Omental fat pad (tissue), 4 donors: ENCODE measurements around the gene KIF3B. TPM values are rescaled to one million over a fixed set of nuclear protein-coding genes. Genes with fewer than 3 reads are reported as not detected.

Experiments used
- ATAC-seq: fragments of 150-250 bp; one replicate; pipeline ENCODE4 v1.9.1; 2016; ENCODE audit warnings: mild to moderate bottlenecking, moderate library complexity; ENCODE audit not compliant: low FRiP score
- DNase-seq: peaks from one replicate; pipeline ENCODE4 v3.0.0-alpha.2; 2019; ENCODE audit warnings: low spot score
- total RNA-seq, 4 donors: library from RNA; depleted of rRNA; stranded (reverse); fragments of >200 nt; gene quantifications; one replicate each; pipeline ENCODE4 v1.1.0, GENCODE V29; 2016
- TF ChIP-seq, protein P1 (sequence below), 3 donors: fragments of 450-650 bp; IDR thresholded peaks; one replicate each; pipeline ENCODE4 v1.5.1; 2016 to 2017; ENCODE audit warnings: antibody characterized with exemption in 3 of 3, mild to moderate bottlenecking in 3 of 3, moderate library complexity in 2 of 3

Gene KIF3B
- total RNA-seq, 4 donors from 2014 or later: 19.9 to 25.4 (median 22.7) TPM

DNA sequence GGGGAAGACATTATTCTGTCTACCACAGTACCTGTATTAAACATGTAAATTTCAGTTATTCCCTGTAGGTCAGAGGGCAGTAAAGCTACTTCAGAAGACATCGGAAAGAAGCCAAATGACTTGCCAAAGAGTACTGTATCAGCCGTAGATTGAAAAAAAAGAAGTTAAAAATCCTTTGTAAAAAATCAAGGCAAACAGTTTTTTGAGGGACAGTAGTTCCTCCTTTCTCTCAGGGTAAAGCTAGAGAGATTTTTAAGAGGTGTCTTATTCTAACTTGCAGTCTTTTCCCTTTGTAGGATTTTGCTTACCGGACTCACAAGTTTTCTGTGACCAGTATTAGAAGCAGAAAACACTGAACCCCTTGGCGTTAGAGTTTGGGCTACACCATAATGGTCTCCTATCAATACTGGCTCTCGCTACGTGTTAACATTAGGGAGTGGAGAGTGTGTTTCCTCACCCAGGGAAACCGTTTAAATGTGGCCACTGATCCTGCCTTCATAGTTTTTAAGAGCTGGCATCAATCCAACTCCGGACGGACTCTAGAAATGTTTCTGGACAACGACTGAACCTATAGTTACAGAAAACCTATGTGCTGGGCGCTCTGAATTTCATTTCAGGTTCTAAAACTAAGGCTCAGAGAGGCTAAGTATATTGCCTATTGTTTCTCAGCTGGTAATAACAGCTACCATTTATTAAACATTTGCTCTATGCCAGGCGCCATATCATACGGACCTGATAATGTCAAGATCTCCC lies 79.3 kb downstream of the KIF3B start:
- ATAC-seq (no peak), DNase-seq (no peak)
- TF ChIP-seq, protein P1, sequence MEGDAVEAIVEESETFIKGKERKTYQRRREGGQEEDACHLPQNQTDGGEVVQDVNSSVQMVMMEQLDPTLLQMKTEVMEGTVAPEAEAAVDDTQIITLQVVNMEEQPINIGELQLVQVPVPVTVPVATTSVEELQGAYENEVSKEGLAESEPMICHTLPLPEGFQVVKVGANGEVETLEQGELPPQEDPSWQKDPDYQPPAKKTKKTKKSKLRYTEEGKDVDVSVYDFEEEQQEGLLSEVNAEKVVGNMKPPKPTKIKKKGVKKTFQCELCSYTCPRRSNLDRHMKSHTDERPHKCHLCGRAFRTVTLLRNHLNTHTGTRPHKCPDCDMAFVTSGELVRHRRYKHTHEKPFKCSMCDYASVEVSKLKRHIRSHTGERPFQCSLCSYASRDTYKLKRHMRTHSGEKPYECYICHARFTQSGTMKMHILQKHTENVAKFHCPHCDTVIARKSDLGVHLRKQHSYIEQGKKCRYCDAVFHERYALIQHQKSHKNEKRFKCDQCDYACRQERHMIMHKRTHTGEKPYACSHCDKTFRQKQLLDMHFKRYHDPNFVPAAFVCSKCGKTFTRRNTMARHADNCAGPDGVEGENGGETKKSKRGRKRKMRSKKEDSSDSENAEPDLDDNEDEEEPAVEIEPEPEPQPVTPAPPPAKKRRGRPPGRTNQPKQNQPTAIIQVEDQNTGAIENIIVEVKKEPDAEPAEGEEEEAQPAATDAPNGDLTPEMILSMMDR (IDR thresholded peaks at IDR 0.05): no peak

DNA sequence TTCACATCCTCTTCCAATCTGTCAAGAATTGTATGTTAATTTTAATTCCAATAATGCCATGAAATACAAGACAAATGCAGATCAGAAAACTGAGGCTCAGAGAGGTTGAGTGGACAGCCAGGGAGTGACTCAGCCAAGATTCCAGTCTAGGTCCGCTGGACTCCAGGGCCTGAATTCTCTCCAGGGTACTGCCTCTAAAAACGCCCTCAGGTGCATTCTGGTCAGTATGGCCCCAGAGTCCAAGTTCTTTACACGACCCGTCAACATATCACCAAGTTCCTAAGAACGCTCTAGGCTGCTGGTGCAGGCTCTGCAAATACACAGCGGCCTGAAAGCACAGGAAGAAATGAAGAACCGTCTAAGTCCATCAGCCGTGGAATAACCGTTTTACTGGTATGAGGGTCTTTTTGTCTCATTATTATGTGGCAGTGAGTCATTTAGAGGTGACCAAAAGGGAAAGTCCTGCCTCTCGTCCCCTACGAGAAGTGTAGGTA lies 80.0 kb downstream of the KIF3B start:
- peak; percentile 27 for DNase-seq
- TF ChIP-seq, protein P1 (IDR thresholded peaks at IDR 0.05): no peak
- ATAC-seq: peak; percentile 33

DNA sequence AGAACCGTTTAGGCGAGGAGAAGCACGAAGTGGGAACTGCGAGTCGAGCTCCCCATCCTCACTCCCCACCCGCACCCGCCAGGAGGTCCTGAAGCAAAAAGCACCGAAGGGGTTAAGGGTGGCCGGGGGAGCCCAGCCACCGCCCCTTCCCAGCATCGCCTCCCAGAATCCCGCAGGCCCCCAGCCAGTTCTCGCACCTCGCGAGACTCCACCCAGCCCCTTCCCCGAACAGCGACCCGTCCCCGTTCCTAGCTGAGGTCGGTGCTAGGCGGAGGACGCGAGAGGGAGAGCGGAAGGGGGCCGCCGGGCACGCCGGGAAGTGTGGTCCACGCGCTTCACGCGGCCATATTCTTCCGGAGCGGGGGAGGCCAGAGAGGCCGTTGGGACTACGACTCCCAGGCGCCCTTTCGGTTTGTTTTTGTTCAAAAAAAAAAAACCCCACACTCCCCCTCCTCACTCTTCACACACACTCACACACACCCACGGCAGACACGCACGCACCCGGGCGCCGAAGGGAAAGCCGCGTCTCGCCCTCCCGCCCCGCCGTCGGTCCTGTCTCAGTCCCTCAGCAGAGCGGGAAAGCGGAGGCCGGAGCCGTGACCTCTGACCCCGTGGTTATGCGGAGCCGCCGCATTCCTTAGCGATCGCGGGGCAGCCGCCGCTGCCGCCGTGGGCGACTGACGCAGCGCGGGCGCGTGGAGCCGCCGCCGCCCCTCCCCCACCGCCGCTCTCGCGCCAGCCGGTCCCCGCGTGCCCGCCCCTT lies 80.6 kb downstream of the KIF3B start, which contains the start of gene ASXL1:
Gene ASXL1, plus strand, starts transcription at position 463 of the 763 bp plus-strand sequence. CDS start 445 bp downstream, outside the sequence.
- peak; percentile 92 for ATAC-seq
- peak; percentile 81 for DNase-seq
- TF ChIP-seq, protein P1 (IDR thresholded peaks at IDR 0.05): no peak

DNA sequence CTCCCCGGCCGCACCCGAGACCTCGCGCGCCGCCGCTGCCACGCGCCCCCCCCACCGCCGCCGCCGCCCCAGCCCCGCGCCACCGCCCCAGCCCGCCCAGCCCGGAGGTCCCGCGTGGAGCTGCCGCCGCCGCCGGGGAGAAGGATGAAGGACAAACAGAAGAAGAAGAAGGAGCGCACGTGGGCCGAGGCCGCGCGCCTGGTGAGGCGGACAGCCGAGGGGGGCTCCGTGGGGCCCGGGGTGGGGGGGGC lies 81.1 kb downstream of the KIF3B start:
- TF ChIP-seq, protein P1 (IDR thresholded peaks at IDR 0.05): no peak
- no peak for ATAC-seq
- no peak for DNase-seq

DNA sequence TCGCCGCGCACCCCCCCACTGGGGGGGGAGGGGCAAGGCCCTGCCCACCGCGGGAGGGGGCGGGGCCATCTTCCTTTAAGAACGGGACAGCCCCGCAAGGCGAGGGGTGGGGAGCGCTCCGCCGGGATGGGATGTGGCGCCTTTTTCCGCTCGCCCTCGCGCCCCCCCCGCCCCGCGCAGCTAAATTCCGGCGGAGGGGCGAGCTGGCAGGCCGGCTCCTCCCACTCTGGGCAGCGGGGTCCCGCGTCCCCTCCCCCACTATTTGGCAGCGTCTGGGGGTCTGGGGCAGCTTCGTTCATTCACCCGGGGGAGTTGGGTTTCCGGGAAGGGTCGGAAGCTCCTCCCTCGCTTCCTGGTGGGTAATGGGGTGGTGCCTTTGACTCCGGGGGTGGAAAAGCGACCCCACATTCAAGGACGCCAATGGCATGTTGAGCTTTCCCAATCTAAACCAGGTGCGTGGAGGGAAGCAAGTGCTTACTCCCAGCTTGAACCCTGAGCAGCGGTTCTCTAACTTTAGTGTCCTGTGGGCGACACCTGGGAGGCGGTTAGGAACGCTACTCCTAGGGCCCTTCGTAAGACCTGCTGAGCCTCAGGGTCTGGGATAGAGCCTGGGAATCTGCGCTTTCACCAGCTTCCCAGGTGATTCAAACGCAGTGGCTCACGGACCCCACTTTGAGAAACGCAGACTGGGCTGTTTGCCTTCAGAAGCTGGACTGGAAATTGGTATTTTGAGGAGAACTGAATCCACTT lies 81.6 kb downstream of the KIF3B start:
- DNase-seq: peak; percentile 64
- TF ChIP-seq, protein P1 (IDR thresholded peaks at IDR 0.05): no peak
- peak; percentile 66 for ATAC-seq

DNA sequence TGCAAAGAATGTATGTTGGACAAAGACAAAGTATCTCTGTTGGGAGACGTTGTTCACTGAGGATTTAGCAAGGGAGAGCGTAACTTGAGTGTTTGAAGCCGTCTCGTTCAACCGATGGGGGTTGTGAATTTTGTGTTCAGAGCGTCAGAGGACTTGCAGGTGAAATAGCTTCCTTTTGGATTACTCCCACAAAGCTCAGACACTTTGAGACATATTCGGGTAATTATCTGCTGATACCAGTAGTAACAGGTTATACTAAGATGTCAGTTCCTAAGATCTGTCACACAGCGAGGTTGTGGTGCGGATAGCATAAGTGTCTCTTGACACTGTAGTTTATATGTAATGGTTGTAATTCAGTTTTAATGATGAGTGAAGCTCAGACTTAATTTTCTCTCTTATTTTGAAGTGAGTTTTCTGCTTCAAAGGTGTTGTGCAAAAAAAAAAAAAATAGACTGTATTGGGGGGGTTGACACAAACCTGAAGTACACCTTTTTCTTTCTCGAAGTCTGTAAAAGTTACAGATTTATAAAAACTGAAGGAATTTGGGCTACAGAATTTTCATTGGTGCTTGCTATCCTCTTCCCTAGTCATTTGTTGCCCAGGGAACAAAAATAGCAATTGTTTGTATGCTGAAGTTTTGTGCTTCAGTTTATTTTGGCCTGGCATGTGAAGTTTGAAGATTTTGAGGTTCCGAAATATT lies 82.3 kb downstream of the KIF3B start:
- TF ChIP-seq, protein P1 (IDR thresholded peaks at IDR 0.05): no peak
- DNase-seq: no peak
- no peak for ATAC-seq
